ENCODE data around the gene IRF2.

- TF ChIP-seq POLR2A (IDR thresholded peaks at IDR 0.05; ENCODE audit: low read depth, low read length), result no peak
- TF ChIP-seq POLR2AphosphoS5 (IDR thresholded peaks at IDR 0.05; ENCODE audit: low read depth, low read length), result no peak
- no peak for TF ChIP-seq PAX5 (IDR thresholded peaks at IDR 0.05; ENCODE audit: insufficient read depth, low read length, severe bottlenecking)
- TF ChIP-seq POU2F2 (IDR thresholded peaks at IDR 0.05; ENCODE audit: low read depth, low read length), result no peak
Observed at GRCh38 chr4:184498598-184498997, 24.2 kb upstream of the IRF2 start.

Measured in GM12891 (cell line).